ENCODE data around the gene SAMD4A. TPM values are rescaled to one million over a fixed set of nuclear protein-coding genes. Genes with fewer than 3 reads are reported as not detected.
"Not testable (repeated sequence)": the region's sequence is repeated elsewhere in the genome, so short reads cannot be mapped to it uniquely, and the experiment has no call there.

SAMD4A gene
- total RNA-seq, 1 donor from 2014 or later: 8.2 TPM

- DNase-seq (ENCODE audit: low spot score in 2 of 2) (no peak), FAIRE-seq (no peak)
Observed at GRCh38 chr14:54591461-54591860, 24.5 kb downstream of the SAMD4A start.

- FAIRE-seq: no peak
- DNase-seq (ENCODE audit: low spot score in 2 of 2): no peak
Observed at GRCh38 chr14:54591866-54592265, 24.9 kb downstream of the SAMD4A start.

DNA sequence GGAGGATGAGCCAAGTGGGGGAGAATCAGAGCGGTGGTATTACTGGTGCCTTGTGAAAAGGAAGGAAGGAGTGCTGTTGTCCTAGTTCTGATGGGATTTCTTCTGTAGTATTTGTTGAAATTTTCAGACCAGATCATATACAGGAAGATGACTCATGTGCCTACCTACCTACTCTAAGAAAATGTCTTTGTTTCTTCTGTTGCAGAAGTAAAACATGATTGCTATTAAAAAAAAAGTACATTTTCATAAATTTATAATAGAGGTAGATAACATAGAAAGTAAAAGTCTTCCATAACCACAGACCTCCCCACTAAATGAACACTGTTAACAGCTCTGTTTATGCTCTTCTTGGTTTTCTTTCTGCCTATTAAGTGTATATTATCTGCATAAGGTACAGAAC is 26.9 kb downstream of the SAMD4A start:
- DNase-seq (ENCODE audit: low spot score in 2 of 2): no peak
- no peak for FAIRE-seq

- no peak for FAIRE-seq
- no peak for DNase-seq (ENCODE audit: low spot score in 2 of 2)
Observed at GRCh38 chr14:54594537-54594936, 27.6 kb downstream of the SAMD4A start.

DNA sequence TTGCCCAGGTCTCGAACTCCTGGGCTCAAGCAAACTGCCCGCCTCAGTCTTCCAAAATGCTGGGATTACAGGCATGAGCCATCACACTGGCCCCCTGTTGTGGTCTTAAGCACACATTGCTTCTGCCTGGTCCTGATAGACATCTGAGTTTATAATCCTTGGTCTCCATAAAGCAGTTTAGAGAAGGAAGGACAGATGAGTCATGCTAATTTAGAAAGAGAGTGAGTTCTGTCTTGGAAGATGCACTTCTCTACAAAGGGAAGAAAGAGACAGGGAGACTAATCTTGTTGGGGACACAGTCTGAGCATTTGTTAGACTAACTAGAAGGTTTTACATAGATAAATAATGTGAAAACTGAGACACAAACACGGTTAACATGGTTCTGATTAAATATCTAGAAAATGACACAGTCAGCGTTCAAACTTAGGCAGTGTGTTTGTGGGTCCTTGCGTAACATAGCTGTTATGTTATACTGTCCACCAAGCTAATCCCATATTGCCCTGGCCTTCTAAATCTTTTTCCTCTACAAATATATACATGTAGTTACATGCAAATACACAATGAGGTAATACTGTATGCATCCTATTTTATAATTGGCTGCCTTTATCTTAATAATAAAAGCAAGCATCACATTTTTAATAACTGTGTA is 31.0 kb downstream of the SAMD4A start:
- DNase-seq (ENCODE audit: low spot score in 2 of 2) (no peak), FAIRE-seq (no peak)

DNA sequence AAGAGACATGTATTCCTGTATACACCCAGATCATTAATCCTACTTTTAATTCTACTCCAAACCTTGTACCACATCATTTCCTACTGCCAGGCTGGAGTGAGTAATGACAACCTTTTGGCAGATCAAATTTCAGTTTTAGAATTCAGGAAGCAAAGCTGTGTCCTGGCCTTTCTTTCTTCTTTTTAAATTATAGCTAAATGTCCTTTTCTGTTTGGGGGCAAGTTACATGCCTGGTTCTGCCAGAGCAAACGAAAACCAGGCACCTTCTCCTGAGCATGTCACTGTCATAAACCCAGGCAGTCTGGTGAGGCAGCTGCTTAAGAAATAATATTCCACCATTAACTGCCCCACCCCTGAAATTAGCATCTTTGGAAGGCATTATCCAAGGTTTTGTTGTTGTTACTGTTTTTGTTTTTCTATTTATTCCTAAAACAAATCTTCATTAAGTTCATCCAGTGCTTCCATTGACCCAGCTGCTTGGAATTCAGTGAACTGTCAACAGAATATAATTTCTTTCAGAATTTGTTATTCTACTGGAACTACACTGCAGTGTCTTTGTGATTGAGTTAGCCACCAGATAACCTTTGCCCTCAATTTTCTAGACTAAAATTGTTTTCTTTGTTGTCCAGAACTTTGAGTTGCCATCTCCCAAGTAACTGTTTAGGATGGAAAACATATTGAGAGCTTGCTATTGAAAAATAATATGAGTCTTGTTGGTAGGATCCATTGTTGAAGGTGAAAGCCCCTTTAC is 33.2 kb downstream of the SAMD4A start:
- DNase-seq (ENCODE audit: low spot score in 2 of 2): no peak
- FAIRE-seq: no peak

GRCh38 chr14:54600717-54601109 is 33.8 kb downstream of the SAMD4A start:
- FAIRE-seq: no peak

GRCh38 chr14:54603362-54603761 is 36.4 kb downstream of the SAMD4A start:
- FAIRE-seq (no peak), DNase-seq (ENCODE audit: low spot score in 2 of 2) (no peak)

More at GRCh38 chr14:54600717-54601109, 33.8 kb downstream of the SAMD4A start:
- DNase-seq (ENCODE audit: low spot score in 2 of 2): no peak

- DNase-seq (ENCODE audit: low spot score in 2 of 2) (no peak), FAIRE-seq (no peak)
Observed at GRCh38 chr14:54606178-54606577, 39.2 kb downstream of the SAMD4A start.

GRCh38 chr14:54606631-54607133 is 39.8 kb downstream of the SAMD4A start:
- FAIRE-seq (no peak), DNase-seq (ENCODE audit: low spot score in 2 of 2) (no peak)

DNA sequence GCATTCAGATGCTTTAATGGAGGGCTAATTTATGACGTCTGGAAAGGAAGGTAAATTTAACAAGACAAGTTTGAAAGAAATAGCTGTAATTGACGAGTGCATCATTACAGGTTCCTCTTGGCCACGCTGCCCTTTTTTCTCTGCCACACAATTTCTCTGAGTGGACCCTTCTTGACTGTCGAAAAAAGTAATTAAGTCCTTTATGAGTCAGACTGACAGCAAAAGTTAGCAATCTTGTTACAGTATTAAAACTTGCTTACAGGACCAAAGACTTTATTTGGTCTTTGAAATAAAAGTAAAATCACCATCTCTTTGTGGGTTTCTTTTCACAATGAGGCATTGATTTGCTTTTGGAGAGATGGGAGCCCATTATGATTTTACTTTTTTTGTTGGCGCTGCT is 42.6 kb downstream of the SAMD4A start:
- FAIRE-seq (no peak), DNase-seq (ENCODE audit: low spot score in 2 of 2) (no peak)

DNA sequence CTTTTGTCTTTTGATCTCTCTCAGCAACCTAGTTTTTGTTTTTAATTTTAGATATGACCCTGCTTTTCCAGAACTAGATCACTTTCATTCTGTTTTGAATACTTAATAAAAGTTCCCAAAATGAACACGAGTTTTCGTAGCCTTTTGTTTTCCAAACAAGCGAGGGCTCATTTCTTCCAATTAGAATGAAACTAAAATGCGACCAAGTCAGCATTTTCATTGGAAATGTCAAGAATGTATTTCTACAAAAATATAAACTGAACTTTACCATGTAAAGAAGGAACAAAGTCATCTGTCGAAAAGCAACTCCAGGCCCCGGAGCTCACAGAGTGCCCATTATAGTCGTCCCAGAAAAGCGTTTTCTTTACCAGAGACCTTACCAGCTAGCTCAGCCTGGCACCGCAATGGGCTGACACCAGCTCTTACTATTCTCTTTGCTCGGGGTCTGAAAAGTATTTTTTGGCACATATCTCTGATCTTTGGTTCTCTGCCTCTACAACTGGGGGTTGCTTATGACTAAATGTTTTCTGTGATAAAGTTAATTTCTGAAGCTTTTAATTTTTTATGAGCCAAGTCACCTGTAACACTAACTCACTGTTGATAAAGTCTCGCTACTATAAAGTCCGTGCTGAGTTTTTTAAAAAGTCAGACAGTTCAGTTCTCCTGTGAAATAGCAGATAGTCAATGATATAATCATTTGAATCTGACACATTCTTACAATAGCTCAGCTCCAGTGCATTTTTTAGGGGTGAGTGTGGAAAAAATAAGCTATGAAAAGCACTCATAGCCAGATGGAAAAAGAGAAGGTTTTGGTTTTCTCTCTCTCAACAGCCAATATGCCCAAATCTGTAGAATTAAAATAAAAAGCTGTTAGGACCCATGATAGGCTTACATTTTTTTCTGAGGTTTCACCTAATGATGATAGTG is 43.4 kb downstream of the SAMD4A start:
- DNase-seq (ENCODE audit: low spot score in 2 of 2): no peak
- no peak for FAIRE-seq

- DNase-seq (ENCODE audit: low spot score in 2 of 2) (no peak), FAIRE-seq (no peak)
Observed at GRCh38 chr14:54614296-54614695, 47.4 kb downstream of the SAMD4A start.

- FAIRE-seq (no peak), DNase-seq (ENCODE audit: low spot score in 2 of 2) (no peak)
Observed at GRCh38 chr14:54617467-54617866, 50.5 kb downstream of the SAMD4A start.

DNA sequence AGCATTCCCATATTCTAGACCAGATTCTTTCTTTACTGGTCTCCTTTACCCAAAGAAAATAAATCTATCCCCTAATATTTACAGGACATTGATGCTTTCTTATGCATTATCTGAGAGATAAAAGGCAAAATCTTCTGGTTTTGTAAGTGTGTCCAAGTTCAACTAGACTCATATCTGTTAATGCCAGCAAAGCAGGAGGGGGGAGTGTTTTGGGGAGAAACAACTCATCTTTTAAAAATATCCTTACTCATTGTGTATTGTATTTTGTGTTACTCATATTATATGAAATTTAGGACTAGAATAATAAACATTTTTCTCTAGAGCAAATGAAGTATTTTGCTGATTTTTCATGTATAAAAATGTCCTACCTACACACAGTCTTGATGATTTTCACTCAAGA is 54.8 kb downstream of the SAMD4A start:
- no peak for FAIRE-seq
- no peak for DNase-seq (ENCODE audit: low spot score in 2 of 2)

GRCh38 chr14:54622192-54622958 is 55.4 kb downstream of the SAMD4A start:
- FAIRE-seq: no peak
- no peak for DNase-seq (ENCODE audit: low spot score in 2 of 2)

GRCh38 chr14:54623279-54624004 is 56.5 kb downstream of the SAMD4A start:
- DNase-seq (ENCODE audit: low spot score in 2 of 2): no peak

DNA sequence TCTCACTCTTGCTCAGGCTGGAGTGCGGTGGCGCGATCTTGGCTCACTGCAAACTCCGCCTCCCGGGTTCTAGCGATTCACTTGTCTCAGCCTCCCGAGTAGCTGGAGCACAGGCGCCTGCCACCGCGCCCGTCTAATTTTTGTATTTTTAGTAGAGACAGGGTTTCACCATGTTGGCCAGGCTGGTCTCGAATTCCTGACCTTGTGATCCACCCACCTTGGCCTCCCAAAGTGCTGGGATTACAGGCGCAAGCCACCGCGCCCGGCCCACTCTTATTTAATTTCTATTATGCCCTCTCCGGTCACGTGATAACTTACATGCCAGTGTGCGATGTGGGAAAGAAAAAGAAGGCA is 57.1 kb downstream of the SAMD4A start:
- not testable (repeated sequence) for FAIRE-seq; DNase-seq (ENCODE audit: low spot score in 2 of 2)

More at GRCh38 chr14:54623279-54624004, 56.5 kb downstream of the SAMD4A start:
- FAIRE-seq: no peak

- FAIRE-seq (no peak), DNase-seq (ENCODE audit: low spot score in 2 of 2) (no peak)
Observed at GRCh38 chr14:54625112-54625511, 58.2 kb downstream of the SAMD4A start.

DNA sequence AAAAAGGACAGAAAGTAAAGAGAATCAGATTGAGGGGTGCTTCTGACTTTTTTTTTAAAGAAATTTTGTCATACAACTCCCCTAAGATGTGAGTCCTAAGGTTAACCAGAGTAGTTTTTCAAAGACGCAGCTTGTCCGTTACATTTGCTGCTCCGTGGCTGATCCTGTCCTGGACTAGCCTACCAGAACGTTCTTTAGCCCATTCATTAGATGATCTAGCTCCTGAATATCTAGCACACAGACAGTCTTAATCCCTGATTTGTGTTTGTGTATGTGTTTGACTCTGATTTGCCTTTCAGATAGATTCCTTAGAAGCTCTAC is 60.3 kb downstream of the SAMD4A start:
- DNase-seq (ENCODE audit: low spot score in 2 of 2): peak in 1 of 2 donors; percentile 28
- no peak for FAIRE-seq

Measured in frontal cortex (tissue), 4 donors.